HG03342 (cell line): Measurements from ENCODE around the gene FABP3.

Source experiments
- ATAC-seq: cut with Tn5 transposase; IDR thresholded peaks from one replicate; pipeline ENCODE4 v1.9.1; 2021; ENCODE audit warnings: mild to moderate bottlenecking, moderate library complexity; ENCODE audit not compliant: unreplicated experiment

FABP3 gene

GRCh38 chr1:31373056-31373896 is at the start of gene FABP3:
FABP3 (minus strand) TSS chr1:31373076; CDS start chr1:31373014, 62 bp downstream.
- no peak for ATAC-seq

GRCh38 chr1:31421371-31422040 is 48.6 kb upstream of the FABP3 start:
- ATAC-seq, result no peak

GRCh38 chr1:31420716-31421115 is 47.8 kb upstream of the FABP3 start:
- no peak for ATAC-seq

- no peak for ATAC-seq
Measured at GRCh38 chr1:31418626-31419323, 45.9 kb upstream of the FABP3 start.

GRCh38 chr1:31417148-31417547 is 44.3 kb upstream of the FABP3 start:
- no peak for ATAC-seq

GRCh38 chr1:31416101-31416736 is 43.3 kb upstream of the FABP3 start:
- ATAC-seq, result no peak

- ATAC-seq, result no peak
Measured at GRCh38 chr1:31415658-31416057, 42.8 kb upstream of the FABP3 start.

GRCh38 chr1:31414980-31415370 is 42.1 kb upstream of the FABP3 start:
- no peak for ATAC-seq

GRCh38 chr1:31413405-31414001 is 40.6 kb upstream of the FABP3 start:
- no peak for ATAC-seq

GRCh38 chr1:31412732-31413404 is 40.0 kb upstream of the FABP3 start, which contains the start of gene SERINC2:
SERINC2 (plus strand) TSS chr1:31413213; CDS start chr1:31413266, 53 bp downstream.
- ATAC-seq, result no peak

- no peak for ATAC-seq
Measured at GRCh38 chr1:31412205-31412604, 39.3 kb upstream of the FABP3 start.

- no peak for ATAC-seq
Measured at GRCh38 chr1:31410871-31411270, 38.0 kb upstream of the FABP3 start.

GRCh38 chr1:31409946-31410858 is 37.3 kb upstream of the FABP3 start:
- no peak for ATAC-seq

GRCh38 chr1:31408788-31409318 is 36.0 kb upstream of the FABP3 start:
- no peak for ATAC-seq

- ATAC-seq, result no peak
Measured at GRCh38 chr1:31407029-31407626, 34.3 kb upstream of the FABP3 start.

GRCh38 chr1:31405578-31406245 is 32.8 kb upstream of the FABP3 start:
- ATAC-seq, result no peak

GRCh38 chr1:31401241-31401640 is 28.4 kb upstream of the FABP3 start:
- ATAC-seq, result no peak

- no peak for ATAC-seq
Measured at GRCh38 chr1:31400393-31400792, 27.5 kb upstream of the FABP3 start.
